BJ (cell line): ENCODE data around the gene HMX2. TPM values are rescaled to one million over a fixed set of nuclear protein-coding genes. Genes with fewer than 3 reads are reported as not detected.

Experiments
- CTCF ChIA-PET: fragments of 350-600 bp; formaldehyde crosslinking; extraction: SDS; loops from one replicate; lab custom pipeline; 2021; ENCODE audit warnings: antibody characterized with exemption, inconsistent platforms; lab: Yijun Ruan, JAX
- POLR2A ChIA-PET: fragments of 300-600 bp; sonication (Branson Sonifier 250); formaldehyde crosslinking; extraction: SDS; loops from one replicate; lab custom pipeline; 2021; ENCODE audit warnings: antibody characterized with exemption; lab: Charles Lee
- DNase-seq: peaks from one replicate; pipeline ENCODE4 v3.0.0-alpha.2; 2011; ENCODE audit warnings: low read depth
- H3K27me3 ChIP-seq: 2 replicates; pipeline ENCODE4 v1.6.0; 2011; ENCODE audit warnings: low read length; ENCODE audit not compliant: control insufficient read depth, insufficient read depth
- H3K36me3 ChIP-seq: 2 replicates; pipeline ENCODE4 v1.5.1; 2011; ENCODE audit warnings: low read length; ENCODE audit not compliant: control insufficient read depth, insufficient read depth
- H3K4me3 ChIP-seq: 2 replicates; pipeline ENCODE4 v1.5.1; 2011; ENCODE audit warnings: low read depth, mild to moderate bottlenecking, control low read depth, low read length
- polyA plus RNA-seq: library from polyadenylated mRNA; depleted of rRNA; stranded (reverse); fragments of >200 nt; gene quantifications from 2 replicates; pipeline ENCODE4 v1.2.3, GENCODE V29; 2011
- TF ChIP-seq, protein P1 (sequence below): IDR thresholded peaks from 2 replicates; pipeline ENCODE4 v1.5.1; 2011; ENCODE audit warnings: low read depth, mild to moderate bottlenecking, control low read depth, inconsistent platforms, low read length, moderate library complexity; ENCODE audit not compliant: insufficient read depth

The HMX2 gene
- polyA plus RNA-seq, 1 experiment = not detected

DNA sequence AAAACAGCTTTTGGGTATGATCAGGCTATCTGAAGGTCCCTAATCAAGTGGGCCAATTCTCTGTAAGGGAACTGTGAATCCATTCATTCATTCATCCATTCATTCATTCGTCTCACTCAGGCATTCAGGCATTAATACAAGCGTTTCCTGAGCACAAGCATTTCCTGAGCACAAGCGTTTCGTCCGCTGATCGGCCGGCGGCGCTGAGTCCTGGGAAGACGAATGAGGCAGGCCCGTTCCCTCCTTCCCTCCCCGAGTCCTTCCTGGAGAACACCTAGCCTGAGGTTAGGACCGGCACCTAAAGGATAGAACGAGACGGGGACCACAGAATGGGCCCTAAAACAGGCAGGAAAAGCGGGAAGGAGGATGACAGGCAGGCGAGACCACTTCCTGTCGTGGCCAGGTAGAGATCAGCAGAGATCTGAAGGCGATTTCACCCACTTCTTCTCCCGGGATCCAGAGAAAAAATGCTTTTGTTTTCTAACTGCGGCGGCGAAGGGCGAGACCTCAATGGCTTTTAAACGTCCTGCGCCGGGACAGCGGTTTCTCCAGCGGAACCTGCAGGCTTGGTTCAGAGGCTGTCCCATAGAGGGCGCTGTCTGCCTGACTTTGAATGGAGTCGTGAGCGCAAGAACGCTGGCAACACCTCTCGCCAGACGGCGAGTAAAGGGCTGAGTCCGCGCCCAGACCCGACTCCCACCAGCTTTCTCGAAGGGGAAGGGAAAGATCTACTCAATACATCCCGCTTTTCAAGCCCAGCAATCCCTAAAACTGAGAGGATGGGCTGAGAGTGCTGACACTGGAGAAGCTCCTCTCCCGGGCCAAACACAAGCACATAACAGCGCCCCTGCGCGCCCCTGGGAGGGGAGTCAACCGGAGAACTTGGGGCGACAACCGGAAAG is 15.1 kb upstream of the HMX2 start:
- peak overlapping the region; percentile 17 for H3K4me3 ChIP-seq
- ChIA-PET POLR2A (no interaction called here), CTCF (interaction anchor here (0.6 to 2.3 kb wide), 17 partner anchors 8 to 830 kb away, joined by 3 to 8 read pairs (median 3); no protein-coding TSS in a partner anchor)
- TF ChIP-seq, protein P1, sequence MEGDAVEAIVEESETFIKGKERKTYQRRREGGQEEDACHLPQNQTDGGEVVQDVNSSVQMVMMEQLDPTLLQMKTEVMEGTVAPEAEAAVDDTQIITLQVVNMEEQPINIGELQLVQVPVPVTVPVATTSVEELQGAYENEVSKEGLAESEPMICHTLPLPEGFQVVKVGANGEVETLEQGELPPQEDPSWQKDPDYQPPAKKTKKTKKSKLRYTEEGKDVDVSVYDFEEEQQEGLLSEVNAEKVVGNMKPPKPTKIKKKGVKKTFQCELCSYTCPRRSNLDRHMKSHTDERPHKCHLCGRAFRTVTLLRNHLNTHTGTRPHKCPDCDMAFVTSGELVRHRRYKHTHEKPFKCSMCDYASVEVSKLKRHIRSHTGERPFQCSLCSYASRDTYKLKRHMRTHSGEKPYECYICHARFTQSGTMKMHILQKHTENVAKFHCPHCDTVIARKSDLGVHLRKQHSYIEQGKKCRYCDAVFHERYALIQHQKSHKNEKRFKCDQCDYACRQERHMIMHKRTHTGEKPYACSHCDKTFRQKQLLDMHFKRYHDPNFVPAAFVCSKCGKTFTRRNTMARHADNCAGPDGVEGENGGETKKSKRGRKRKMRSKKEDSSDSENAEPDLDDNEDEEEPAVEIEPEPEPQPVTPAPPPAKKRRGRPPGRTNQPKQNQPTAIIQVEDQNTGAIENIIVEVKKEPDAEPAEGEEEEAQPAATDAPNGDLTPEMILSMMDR = peak; percentile 93
- H3K27me3 ChIP-seq = peaks cover 59% of the 10 kb centered on the region
- DNase-seq = no peak
- H3K36me3 ChIP-seq = no peaks in the 10 kb centered on the region

DNA sequence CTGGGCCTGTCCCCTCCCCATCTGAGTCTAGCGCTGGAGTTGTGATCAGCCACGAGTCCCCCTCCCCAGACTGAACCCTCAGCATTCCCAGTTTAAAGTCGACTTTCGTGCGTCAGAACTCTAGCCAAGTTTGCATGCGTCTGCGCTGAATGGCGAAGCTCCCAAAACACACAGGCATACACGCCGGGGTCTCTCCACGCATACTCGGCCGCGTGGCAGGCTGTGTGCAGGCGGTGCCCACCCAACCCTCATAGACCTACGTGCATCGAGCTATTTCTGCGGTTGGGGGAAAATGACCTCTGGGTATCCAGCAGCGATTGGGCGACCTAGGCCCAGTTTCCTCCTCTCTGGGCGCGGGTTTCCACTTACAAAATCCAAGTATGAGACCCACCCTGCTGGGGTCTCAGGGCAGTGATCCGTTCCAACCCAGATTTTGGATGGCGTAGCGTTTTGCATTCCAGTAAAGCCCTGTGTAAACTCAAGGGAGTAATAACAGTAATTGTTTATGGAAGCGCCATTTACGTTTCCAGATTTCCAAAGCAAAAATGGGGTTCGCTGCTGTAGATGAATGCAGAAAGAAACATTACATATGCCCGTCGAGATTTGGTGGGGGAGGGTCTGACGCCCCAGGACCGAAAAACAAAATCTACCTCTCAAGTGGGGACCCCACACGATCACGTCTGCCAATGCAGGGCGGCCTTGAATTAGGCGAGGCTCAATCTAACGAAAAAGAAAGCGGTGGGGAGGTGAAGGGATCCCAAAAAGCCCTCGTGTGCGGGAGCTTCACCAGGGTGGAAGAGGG is 14.2 kb upstream of the HMX2 start:
- POLR2A ChIA-PET = no interaction called here
- no peak for DNase-seq
- H3K4me3 ChIP-seq = no peak overlapping the region
- TF ChIP-seq, protein P1 = no peak
- peaks cover 65% of the 10 kb centered on the region for H3K27me3 ChIP-seq
- CTCF ChIA-PET = interaction anchor here (0.6 to 2.1 kb wide), 15 partner anchors 9 to 835 kb away, joined by 3 to 7 read pairs (median 3); no protein-coding TSS in a partner anchor
- no peaks in the 10 kb centered on the region for H3K36me3 ChIP-seq

DNA sequence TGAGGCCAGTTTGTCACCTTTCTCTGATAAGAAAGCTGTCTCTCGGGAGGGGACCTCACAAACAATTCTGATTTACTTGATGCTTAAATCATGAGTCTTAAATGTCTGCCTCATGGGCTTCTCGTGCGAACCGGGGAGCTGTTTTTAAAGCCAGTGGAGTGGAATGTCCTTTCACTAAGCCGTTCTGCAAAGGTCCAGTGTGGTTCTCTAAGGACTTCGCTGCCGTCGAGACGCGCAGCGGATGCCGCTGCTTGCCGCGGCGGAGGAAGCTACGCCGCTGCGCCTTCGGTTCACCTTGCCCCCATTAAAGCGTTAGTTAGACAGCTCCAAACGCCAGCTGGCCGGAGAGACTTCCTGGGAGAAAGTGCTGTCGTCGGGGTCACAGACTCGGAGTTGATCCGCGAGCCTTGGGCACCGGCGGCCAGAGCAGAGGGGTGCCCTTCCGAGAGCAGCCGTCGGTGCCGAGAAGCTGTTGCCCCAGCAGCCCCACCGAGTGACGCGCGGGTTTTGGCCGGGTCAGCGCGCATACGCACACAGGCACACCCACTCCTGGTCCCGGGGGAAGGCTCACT is 13.5 kb upstream of the HMX2 start:
- DNase-seq = no peak
- peaks cover 69% of the 10 kb centered on the region for H3K27me3 ChIP-seq
- ChIA-PET POLR2A (no interaction called here), CTCF (interaction anchor here (0.8 to 1.7 kb wide), 3 partner anchors 424 to 834 kb away, joined by 3 to 4 read pairs (median 4); no protein-coding TSS in a partner anchor)
- no peaks in the 10 kb centered on the region for H3K36me3 ChIP-seq
- H3K4me3 ChIP-seq = no peak overlapping the region
- TF ChIP-seq, protein P1 = no peak

DNA sequence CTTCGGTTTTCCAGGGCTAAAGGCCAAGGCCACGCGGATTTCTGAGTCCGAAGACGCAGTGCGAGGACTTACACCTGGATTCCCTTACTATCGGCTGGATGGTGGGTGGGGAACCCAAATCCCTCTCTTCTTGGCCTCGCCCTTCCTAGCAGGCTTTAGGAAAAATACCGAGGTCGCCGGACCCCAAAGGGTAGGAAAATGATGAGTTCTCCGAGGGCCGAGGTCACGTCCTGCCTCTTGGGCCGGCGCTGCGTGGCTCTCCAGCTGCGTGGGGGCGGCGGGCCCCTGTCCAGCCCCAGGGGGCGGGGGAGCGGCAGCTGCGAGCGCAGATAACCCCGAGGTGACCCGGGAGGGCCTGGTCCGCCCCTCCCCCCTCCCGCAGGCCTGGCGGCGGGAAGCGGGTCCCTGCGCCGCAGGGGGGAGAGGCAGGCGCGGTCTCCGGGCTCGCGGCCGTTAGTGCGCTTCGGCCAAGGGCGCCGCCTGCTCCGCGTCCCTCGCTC is 13.0 kb upstream of the HMX2 start:
- H3K36me3 ChIP-seq = no peaks in the 10 kb centered on the region
- TF ChIP-seq, protein P1 = no peak
- ChIA-PET POLR2A (no interaction called here), CTCF (interaction anchor here (1.4 to 1.7 kb wide), 2 partner anchors 425 to 834 kb away, joined by 4 read pairs; no protein-coding TSS in a partner anchor)
- no peak for DNase-seq
- no peak overlapping the region for H3K4me3 ChIP-seq
- H3K27me3 ChIP-seq = peaks cover 74% of the 10 kb centered on the region
